Hepatocyte (in vitro differentiated cells): Measurements from ENCODE around the gene MEIOC.
"Not testable (repeated sequence)": the region's sequence is repeated elsewhere in the genome, so short reads cannot be mapped to it uniquely, and the experiment has no call there.

Experiments
- CTCF ChIP-seq: fragments of 200-600 bp; sonication (generic); IDR thresholded peaks from 2 replicates; pipeline ENCODE4 v1.5.1; 2016; ENCODE audit warnings: antibody characterized with exemption, mild to moderate bottlenecking; ENCODE audit not compliant: poor library complexity
- EZH2phosphoT487 ChIP-seq: fragments of 200-600 bp; sonication (generic); IDR thresholded peaks from one replicate; pipeline ENCODE4 v1.6.1; 2018; ENCODE audit warnings: antibody characterized with exemption, mild to moderate bottlenecking, low read depth, moderate library complexity; ENCODE audit not compliant: unreplicated experiment, severe bottlenecking

- not testable (repeated sequence) for TF ChIP-seq CTCF, EZH2phosphoT487
These were observed 27.0 kb downstream of the MEIOC start for GRCh38 chr17:44683303-44683702.
